IPS-18a (cell line): ENCODE data around the gene RRAD.
"Not testable (repeated sequence)": the region's sequence is repeated elsewhere in the genome, so short reads cannot be mapped to it uniquely, and the experiment has no call there.

ENCODE experiments used
- H3K27ac ChIP-seq: one replicate; pipeline ENCODE4 v1.5.1; 2013; ENCODE audit warnings: low read length
- H3K27me3 ChIP-seq: one replicate; pipeline ENCODE4 v1.6.1; 2013; ENCODE audit warnings: mild to moderate bottlenecking, low read length; ENCODE audit not compliant: control insufficient read depth, insufficient read depth
- H3K36me3 ChIP-seq: one replicate; pipeline ENCODE4 v1.6.1; 2013; ENCODE audit warnings: low read depth, low read length; ENCODE audit not compliant: control insufficient read depth
- H3K4me1 ChIP-seq: one replicate; pipeline ENCODE4 v1.6.1; 2013; ENCODE audit warnings: low read depth, low read length; ENCODE audit not compliant: control insufficient read depth
- H3K4me3 ChIP-seq: one replicate; pipeline ENCODE4 v1.5.1; 2013; ENCODE audit warnings: low read length
- H3K9ac ChIP-seq: one replicate; pipeline ENCODE4 v1.6.1; 2013; ENCODE audit warnings: mild to moderate bottlenecking, low read length, moderate library complexity
- H3K9me3 ChIP-seq: one replicate; pipeline ENCODE4 v1.6.1; 2013; ENCODE audit warnings: low read depth, low read length; ENCODE audit not compliant: control insufficient read depth

RRAD gene

GRCh38 chr16:66925322-66925840 lies at the start of gene RRAD:
Gene RRAD (minus strand): TSS chr16:66925535. CDS start chr16:66925179, 356 bp downstream.
- Histone ChIP-seq H3K9me3 (no peaks in the 10 kb centered on the region), H3K27ac (no peak within 1 kb of the TSS), H3K27me3 (peaks cover 47% of the 10 kb centered on the region), H3K36me3 (no peaks in the 10 kb centered on the region), H3K4me3 (peak within 1 kb of the TSS; percentile 45), H3K9ac (no peak within 1 kb of the TSS), H3K4me1 (peaks cover 4% of the 10 kb centered on the region)

GRCh38 chr16:66974932-66975246 lies 49.6 kb upstream of the RRAD start:
- not testable (repeated sequence) for H3K4me3 ChIP-seq, H3K9ac ChIP-seq, H3K27ac ChIP-seq, H3K4me1 ChIP-seq, H3K36me3 ChIP-seq, H3K27me3 ChIP-seq, H3K9me3 ChIP-seq

- H3K36me3 ChIP-seq, H3K9me3 ChIP-seq, H3K27ac ChIP-seq, H3K4me1 ChIP-seq, H3K4me3 ChIP-seq, H3K9ac ChIP-seq, H3K27me3 ChIP-seq: not testable (repeated sequence)
Observed at GRCh38 chr16:66974156-66974931, 49.0 kb upstream of the RRAD start.

- H3K9me3 ChIP-seq, result no peaks in the 10 kb centered on the region
- no peaks in the 10 kb centered on the region for H3K4me1 ChIP-seq
- H3K27ac ChIP-seq, result no peak overlapping the region
- no peaks in the 10 kb centered on the region for H3K27me3 ChIP-seq
- no peaks in the 10 kb centered on the region for H3K36me3 ChIP-seq
- no peak overlapping the region for H3K9ac ChIP-seq
- no peak overlapping the region for H3K4me3 ChIP-seq
Observed at GRCh38 chr16:66973716-66974115, 48.4 kb upstream of the RRAD start.

GRCh38 chr16:66972983-66973382 lies 47.6 kb upstream of the RRAD start:
- no peak overlapping the region for H3K4me3 ChIP-seq
- no peaks in the 10 kb centered on the region for H3K36me3 ChIP-seq
- H3K4me1 ChIP-seq, result no peaks in the 10 kb centered on the region
- H3K9me3 ChIP-seq, result no peaks in the 10 kb centered on the region
- no peaks in the 10 kb centered on the region for H3K27me3 ChIP-seq
- no peak overlapping the region for H3K27ac ChIP-seq
- H3K9ac ChIP-seq, result no peak overlapping the region

GRCh38 chr16:66970775-66971720 lies 45.7 kb upstream of the RRAD start:
- H3K9me3 ChIP-seq, result no peaks in the 10 kb centered on the region
- no peaks in the 10 kb centered on the region for H3K4me1 ChIP-seq
- no peak overlapping the region for H3K27ac ChIP-seq
- H3K36me3 ChIP-seq, result no peaks in the 10 kb centered on the region
- no peak overlapping the region for H3K9ac ChIP-seq
- no peaks in the 10 kb centered on the region for H3K27me3 ChIP-seq
- H3K4me3 ChIP-seq, result no peak overlapping the region

- no peaks in the 10 kb centered on the region for H3K4me1 ChIP-seq
- H3K9ac ChIP-seq, result no peak overlapping the region
Observed at GRCh38 chr16:66968847-66969246, 43.5 kb upstream of the RRAD start.

GRCh38 chr16:66964049-66964448 lies 38.7 kb upstream of the RRAD start:
- Histone ChIP-seq H3K27ac (no peak overlapping the region), H3K36me3 (no peaks in the 10 kb centered on the region), H3K9me3 (no peaks in the 10 kb centered on the region), H3K4me3 (no peak overlapping the region), H3K4me1 (no peaks in the 10 kb centered on the region), H3K9ac (no peak overlapping the region), H3K27me3 (no peaks in the 10 kb centered on the region)

More at GRCh38 chr16:66968847-66969246, 43.5 kb upstream of the RRAD start:
- no peak overlapping the region for H3K4me3 ChIP-seq
- H3K27me3 ChIP-seq, result no peaks in the 10 kb centered on the region
- no peak overlapping the region for H3K27ac ChIP-seq
- no peaks in the 10 kb centered on the region for H3K9me3 ChIP-seq
- no peaks in the 10 kb centered on the region for H3K36me3 ChIP-seq

- H3K4me1 ChIP-seq, result no peaks in the 10 kb centered on the region
- no peaks in the 10 kb centered on the region for H3K9me3 ChIP-seq
- H3K27me3 ChIP-seq, result no peaks in the 10 kb centered on the region
- H3K36me3 ChIP-seq, result no peaks in the 10 kb centered on the region
- no peak overlapping the region for H3K4me3 ChIP-seq
- no peak overlapping the region for H3K9ac ChIP-seq
- no peak overlapping the region for H3K27ac ChIP-seq
Observed at GRCh38 chr16:66961914-66962313, 36.6 kb upstream of the RRAD start.

- Histone ChIP-seq H3K4me3 (peak within 1 kb of the TSS; percentile 54), H3K9me3 (no peaks in the 10 kb centered on the region), H3K27ac (no peak within 1 kb of the TSS), H3K4me1 (no peaks in the 10 kb centered on the region), H3K9ac (no peak within 1 kb of the TSS), H3K27me3 (no peaks in the 10 kb centered on the region), H3K36me3 (no peaks in the 10 kb centered on the region)
Observed at GRCh38 chr16:66961065-66961744, 35.9 kb upstream of the RRAD start, which contains the start of gene CES3. Gene CES3 (plus strand): TSS chr16:66961266. CDS start chr16:66961308, 42 bp downstream.

- H3K4me1 ChIP-seq, result no peaks in the 10 kb centered on the region
- no peaks in the 10 kb centered on the region for H3K9me3 ChIP-seq
- no peaks in the 10 kb centered on the region for H3K36me3 ChIP-seq
- H3K27ac ChIP-seq, result no peak overlapping the region
- no peak overlapping the region for H3K9ac ChIP-seq
- H3K27me3 ChIP-seq, result no peaks in the 10 kb centered on the region
- no peak overlapping the region for H3K4me3 ChIP-seq
Observed at GRCh38 chr16:66960270-66960669, 34.9 kb upstream of the RRAD start.
